LoVo (cell line): ENCODE results near the gene INO80.
"Not testable (repeated sequence)": the region's sequence is repeated elsewhere in the genome, so short reads cannot be mapped to it uniquely, and the experiment has no call there.

ENCODE experiments used
- DNase-seq: peaks from one replicate; pipeline ENCODE4 v3.0.0-alpha.2; 2016; ENCODE audit warnings: low spot score

Gene INO80

DNA sequence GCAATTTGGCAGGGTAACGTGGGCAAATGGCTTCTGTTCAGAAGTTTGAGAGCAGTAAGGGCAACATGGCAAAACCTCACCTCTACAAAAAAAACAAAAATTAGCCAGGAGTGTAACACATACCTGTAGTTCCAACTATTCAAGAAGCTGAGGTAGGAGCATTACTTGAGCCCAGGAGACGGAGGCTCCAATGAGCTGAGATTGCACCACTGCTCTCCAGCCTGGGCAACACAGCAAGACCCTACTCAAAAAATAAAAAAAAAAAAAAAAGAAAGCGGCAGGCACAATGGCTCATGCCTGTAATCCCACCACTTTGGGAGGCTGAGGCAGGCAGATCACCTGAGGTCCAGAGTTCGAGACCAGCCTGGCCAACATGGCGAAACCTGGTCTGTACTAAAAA lies 5.9 kb upstream of the INO80 start:
- DNase-seq = no peak

DNA sequence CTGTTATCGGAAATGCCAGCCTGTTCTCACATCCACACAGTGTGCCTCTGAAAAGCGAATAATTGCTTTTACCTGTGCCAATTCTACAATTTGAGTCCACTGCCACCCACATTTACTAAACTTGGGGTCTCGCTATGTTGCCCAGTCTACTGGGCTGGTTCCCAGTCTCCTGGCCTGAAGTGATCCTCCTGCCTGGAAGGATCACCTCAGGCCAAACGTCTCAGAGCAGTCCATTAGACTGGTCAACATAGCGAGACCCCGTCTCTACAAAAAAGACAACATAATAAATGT lies 827 bp upstream of the INO80 start:
- DNase-seq = no peak

DNA sequence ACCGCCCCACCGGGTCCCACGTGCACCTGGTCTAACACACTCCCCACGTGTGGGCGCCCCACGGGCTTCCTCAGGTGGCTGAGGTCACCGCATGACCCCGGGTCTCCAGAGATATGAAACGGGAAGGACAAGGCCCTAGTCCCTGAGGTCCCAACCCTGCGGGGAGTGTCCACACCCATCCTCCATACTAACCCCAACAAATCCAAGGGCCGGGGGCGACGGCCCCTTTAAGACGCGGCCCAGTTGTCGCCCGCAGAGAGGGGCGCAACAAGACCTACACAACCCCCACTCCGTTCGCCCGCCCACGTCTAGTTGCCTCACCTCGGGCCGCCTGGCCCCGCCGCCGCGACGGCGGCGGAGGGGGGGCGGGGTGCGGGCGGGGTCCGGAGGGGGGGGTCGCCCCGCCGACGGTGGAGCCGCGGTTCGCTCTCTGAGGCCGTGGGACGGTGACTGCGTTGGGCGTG lies 396 bp downstream of the INO80 start:
- DNase-seq = peak; percentile 44

DNA sequence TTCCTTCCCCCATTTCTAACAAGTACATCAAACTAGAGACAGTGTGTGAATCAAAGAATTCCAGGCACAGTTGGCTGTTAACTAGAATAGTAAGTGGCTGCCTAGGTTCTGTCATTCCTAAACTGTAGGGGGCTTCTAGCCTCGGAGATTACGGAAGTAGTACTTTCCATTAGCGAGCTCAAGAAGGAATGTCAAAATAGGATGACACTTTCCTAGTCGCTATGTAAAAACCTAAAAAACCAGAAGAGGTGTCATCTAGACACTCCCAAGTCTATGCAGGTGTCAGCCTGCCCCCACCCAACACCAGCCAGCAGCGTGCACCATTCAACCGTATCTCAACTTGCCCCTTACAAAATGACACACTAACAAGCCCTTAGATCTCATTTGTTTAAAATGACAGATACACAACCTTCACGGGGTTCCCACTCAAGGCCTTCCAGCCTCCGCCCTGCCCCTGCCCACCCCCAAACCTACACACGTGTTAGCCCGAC lies 874 bp downstream of the INO80 start:
- peak; percentile 34 for DNase-seq

DNA sequence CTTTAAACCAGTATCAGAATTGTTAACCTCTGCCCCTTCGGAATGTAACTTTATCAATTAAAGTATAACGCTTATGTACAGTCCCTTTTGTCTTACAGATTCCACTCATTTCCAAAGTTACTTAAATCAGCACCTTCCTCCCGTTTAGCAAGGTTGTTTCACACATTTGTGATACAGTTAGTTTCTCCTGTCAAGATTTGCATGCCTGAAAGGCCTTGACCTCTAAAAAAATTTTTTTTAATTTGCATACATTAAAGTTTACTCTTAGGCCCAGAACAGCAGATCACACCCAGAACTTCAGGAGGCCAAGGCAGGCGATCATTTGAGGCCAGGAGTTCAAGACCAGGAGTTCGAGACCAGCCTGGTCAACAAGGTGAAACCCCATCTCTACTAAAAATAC lies 9.1 kb downstream of the INO80 start:
- no peak for DNase-seq

DNA sequence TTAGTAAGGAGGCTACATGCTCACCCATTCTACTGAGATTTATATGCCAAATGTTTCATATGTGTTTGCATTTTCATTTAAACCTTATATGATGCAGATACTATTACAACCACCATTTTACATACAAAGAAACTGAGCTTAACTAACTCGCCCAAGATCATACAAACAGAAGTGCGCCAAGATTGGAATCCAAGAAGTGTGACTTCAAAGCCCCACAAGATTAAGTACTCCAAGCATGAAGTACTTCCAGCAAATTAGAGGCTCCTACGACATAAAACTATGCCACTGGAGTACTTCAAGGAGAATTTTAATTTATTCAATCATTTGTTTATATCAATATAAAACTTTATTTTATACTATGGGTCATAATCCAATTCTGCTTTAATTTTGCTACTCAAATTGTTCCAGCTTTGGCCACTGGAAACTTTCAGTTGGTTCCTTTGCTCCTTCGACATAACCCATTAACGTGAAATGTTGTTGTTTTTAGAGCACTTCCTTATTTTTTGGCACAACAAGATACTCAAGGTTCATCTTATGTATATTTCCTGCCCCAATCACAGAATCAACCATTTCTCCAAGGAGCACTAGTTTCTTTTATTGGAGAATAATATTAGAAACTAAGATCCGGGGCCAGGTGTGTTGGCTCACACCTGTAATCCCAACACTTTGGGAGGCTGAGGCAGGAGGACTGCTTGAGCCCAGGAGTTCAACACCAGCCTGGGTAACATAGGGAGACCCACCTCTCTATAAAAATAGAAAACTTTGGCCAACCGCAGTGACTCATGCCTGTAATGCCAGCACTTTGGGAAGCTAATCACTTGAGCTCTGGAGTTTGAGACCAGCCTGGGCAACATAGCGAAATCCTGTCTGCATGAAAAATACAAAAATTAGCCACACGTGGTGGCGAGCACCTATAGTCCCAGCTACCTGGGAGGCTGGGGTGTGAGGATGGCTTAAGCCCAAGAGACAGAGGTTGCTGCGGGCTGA lies 10.4 kb downstream of the INO80 start:
- no peak for DNase-seq

DNA sequence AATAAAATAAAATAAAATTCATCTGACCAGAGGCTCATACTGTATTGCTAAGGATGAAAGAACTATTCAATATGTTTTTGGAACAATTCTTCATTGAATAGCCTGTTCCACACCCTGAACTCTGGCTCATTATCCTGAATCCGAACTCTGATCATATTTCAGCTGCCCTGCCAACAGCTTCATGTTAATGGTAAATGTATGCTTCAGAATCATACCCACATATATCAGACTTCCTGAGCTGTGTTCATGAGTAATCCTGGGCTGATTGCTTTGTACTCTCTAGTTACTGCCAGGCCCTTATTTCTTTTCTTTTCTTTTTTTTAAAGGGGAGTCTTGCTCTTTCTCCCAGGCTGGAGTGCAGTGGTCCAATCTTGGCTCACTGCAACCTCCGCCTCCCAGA lies 11.8 kb downstream of the INO80 start:
- no peak for DNase-seq

DNA sequence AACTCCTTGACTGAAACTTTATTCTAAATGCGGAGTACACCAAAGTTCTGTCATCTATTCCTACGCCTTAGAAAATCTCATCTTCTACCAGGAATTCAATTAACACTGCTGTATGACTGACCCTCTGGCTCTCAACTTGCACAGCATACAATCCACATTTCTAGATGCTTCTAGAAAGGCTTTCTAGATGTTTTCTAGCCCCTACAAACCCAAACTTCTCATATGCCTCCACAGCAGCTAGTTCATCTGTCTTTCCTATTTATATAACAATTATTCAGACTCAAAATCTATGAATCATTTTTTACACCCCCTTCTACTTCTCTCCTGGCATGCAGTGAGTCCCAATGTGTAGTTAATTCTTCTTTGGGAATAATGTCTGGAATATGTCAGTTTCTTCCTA lies 13.2 kb downstream of the INO80 start:
- DNase-seq = no peak

DNA sequence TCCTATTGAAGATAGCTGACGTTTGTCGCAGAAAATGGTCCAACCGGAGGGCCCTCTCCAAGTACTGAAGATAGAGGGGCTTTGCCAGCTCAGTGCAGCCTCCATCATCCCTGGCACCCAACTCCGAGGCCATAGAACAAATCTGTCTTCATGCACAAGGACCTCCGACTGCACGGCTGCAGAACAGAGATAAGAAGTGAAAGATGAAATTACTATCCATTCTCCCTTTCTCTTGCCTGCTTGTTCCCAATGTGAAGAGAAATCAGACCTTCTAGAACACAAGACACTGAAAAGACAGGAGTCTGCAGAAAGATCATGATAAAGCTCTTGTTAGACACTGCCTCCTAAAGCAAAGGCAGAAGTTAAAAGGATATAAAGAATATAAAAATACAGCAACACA lies 19.9 kb downstream of the INO80 start:
- no peak for DNase-seq

DNA sequence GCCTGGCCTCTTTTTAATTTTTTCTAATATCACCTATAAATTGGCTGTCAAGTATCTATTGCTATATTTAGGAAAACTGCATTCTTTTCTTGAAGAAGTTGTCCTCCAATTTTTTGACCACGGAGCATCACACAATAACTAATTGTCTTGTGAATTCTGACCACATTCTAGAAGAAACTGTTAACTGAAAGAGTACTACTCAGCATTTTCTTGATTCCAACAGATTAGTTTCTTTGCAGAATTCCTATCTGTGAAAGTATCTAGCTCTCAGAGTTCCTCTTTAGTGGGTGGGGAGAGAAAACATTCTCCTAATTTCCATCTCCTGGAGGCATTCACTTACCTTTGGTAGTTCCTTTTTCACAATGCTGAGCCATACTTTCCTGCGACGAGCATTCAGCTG lies 31.1 kb downstream of the INO80 start:
- DNase-seq = no peak

DNA sequence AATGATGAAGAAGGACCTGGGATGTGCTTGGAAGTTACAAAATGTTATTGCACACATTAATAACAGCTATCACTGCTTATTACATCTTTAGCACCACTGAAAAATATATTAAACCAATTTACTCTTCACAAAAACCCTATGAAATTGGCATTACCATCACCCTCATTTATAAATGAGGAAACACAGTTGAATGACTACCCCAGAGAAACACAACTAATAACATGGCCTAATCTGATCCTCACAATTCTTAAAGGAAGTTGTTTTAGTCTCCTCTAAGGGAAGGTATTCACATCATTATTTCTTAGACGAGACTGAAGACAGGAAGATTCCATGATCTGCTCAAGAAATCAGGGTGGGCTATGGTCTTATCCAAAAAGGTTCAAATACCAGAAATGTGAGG lies 35.9 kb downstream of the INO80 start:
- DNase-seq = no peak

DNA sequence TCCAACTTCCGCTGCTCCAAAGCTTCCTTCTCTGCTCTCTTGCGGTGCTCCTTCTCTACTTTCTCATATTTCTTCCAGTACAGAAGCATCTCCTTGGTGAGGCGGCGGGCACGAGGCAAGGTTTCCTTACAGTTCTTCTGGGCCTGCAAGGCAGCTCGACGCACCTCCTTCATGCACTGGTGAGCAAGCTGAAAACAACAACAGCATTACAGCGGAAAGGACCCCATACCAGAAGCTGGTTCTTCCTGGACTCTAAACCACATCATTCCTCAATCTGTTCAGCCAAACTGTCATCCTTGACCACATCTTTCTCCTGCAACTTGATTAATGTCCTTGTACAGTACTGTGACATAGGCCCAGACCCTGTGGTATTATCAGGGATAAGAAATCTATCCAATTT lies 36.4 kb downstream of the INO80 start:
- DNase-seq = no peak

DNA sequence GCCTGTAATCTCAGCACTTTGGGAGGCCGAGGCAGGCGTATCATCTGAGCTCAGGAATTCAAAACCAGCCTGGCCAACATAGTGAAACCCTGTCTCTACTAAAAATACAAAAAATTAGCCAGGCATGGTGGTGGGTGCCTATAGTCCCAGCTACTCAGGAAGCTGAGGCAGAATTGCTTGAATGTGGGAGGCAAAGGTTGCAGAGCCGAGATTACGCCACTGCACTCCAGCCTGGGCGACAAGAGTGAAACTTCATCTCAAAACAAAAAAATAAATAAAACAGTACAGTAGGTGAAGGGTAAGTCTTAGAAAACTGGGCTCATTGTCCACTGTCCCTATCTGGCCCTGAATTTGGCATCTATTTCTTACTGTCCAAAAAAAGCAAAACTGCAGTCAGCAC lies 37.2 kb downstream of the INO80 start:
- not testable (repeated sequence) for DNase-seq

DNA sequence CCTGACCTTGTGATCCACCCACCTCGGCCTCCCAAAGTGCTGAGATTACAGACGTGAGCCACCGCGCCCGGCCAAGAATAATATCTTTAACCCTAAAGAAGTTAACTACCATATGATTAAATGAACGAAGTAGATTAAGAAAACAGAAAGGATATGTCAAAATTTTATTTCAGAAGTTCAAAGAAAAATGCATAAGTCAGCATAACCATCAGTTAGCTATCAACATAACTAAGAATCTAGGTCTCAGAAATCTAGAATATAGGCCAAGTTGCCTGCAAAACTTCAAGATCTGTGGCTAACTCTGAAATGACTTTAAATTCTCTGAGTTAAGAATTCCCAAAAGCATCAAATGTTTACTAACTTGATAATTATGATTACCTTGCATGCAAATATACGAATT lies 38.0 kb downstream of the INO80 start:
- no peak for DNase-seq

DNA sequence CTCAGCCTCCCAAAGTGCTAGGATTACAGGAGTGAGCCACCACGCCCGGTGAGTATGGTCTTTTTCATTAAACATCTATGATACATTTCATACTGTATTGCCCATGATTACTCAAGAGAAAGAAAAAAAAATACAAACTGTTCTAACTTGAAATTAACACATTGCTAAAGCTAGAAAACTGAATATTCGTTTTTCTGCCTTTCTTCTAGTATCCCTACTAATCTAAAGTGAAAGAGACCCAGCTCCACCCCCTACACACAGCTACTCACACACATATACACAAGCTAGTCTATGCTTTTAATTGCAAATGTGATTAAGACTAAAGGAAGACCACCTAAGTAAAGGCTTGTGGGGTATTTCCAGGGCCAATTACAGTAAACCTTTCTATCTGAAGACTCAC lies 43.1 kb downstream of the INO80 start:
- no peak for DNase-seq

DNA sequence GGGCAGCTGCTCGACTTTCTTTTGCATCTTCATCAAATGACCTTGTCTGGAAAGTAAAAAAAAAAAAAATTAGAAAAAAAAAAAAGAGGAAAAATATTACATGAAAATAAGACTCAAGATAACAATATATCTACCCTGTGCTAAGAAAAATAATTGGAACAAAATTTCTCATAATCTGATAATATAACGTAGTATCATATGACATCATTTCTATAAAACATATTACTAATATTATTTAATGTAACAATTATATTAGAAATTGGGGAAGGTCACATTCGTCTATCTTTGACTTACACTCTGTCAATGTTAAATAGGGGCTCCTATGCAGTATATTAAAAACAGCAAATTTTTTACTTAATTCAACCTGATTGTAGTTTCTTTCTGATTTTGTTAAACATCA lies 44.1 kb downstream of the INO80 start:
- DNase-seq = no peak

DNA sequence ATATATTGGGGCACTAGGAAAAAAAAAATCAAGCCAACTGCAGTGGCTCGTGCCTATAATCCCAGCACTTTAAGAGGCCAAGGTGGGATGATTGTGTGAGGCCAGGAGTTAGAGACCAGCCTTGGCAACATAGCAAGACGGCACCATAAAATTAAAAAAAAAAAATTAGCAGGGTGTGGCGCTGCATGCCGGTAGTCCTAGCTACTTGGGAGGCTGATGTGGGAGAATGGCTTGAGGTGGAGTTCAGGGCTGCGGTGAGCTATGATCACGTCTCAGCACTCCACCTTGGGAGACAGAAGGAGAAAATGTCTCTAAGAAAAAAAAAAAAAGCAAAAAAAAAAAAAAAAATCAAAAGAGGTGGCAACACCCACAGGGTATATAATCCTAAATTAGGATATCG lies 49.6 kb downstream of the INO80 start:
- DNase-seq = no peak

DNA sequence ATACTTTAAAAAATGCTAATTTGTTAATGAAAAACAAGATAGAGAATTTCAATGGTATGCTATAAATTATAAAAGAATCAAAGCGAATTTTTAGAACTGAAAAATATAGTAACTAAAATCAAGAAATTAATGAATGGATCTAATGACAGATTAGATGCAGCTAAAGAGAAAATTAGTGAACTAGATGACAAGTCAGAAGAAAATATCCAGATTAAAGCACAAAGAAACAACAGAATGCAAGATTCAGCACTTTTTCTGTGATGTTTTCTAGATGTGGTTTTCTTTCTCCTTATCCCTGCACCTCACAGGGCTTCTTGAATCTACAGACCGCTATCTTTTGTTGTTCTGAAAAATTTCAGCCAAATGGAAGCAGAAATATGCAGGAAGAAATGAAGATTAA lies 54.4 kb downstream of the INO80 start:
- DNase-seq = no peak

DNA sequence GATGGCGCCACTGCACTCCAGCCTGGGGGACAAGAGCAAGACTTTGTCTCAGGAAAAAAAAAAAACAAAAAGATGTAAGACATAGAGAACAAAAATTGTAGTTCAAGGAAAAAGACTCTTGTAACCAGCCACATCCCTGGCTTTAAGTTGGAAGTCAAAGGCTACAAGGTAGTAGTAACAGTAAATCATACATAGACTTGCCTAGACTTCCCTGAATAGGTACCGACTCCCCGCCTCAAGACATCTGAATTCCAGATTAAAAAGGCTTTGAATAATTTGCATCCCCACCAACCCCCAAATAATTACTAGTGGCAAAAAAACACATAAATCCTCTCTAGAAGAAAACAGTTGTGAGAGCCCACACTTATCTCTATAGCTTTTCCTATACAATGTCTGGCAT lies 55.6 kb downstream of the INO80 start:
- no peak for DNase-seq

DNA sequence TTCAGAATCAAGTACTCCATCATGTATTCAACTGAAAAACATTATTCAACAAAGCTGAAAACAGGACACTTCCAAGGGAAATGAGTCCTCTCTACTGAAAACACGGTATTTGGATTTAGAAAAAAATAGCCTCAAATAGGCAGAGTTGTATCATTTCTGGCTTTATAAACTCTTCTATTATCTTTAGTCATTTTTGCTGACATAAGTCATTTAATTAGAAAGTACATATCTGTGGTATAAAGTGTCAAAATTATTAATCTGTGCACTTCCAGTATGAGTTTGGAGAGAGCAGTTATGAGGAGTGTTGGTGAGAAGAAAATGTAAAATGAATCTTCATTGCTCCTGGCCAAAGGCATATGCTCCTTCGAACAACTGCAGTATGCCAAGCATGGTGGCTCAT lies 59.3 kb downstream of the INO80 start:
- no peak for DNase-seq

DNA sequence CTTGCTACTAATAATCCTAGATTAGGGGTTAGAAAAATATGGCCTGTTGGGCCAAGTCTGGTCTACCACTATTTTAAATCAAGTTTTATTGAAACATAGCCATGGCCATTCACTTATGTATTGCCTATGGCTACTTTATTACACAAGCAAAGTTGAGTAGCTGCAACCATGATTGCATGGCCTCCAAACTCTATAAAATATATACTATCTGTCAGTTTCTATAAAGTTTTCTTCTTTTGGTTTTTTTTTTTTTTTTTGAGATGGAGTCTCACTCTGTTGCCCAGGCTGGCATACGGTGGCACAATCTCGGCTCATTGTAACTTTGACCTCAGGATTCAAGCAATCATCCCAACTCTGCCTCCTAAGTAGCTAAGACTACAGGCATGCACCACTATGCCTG lies 60.4 kb downstream of the INO80 start:
- DNase-seq = no peak

DNA sequence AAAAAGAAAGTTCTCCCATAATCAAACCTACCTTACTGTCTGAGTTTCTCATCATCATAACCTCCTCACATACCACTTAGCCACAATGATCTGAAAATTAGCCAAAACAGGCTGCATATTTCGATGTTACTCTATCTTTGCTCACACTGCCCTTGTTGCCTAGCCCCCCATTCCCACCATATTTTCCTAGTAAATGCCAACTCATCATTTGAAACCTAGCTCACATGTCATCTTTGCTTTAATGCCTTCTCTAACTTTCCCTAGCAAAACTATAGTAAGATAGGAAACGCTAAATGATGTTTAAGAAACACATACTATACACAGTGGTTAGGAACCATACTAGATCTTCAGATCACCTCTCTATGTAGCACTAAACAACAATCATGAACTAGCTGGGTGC lies 64.9 kb downstream of the INO80 start:
- no peak for DNase-seq

DNA sequence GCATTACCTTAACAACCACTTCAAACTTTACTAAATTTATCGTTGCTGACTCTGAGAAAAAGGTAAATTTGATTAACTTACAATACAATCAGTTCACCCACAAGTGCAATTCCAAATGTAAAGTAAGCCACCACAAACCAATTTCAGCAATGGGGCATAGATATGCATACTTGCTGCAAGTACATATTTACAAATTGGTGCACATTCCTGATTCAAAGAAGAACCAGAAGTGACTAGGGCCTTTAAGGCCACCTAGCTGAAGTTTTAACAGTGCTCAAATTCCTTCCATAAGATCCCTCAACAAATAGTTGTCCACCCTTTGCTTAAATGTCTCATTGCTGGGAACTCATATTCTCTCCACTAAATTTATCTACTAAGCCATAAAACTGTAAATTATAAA lies 67.2 kb downstream of the INO80 start:
- DNase-seq = no peak

DNA sequence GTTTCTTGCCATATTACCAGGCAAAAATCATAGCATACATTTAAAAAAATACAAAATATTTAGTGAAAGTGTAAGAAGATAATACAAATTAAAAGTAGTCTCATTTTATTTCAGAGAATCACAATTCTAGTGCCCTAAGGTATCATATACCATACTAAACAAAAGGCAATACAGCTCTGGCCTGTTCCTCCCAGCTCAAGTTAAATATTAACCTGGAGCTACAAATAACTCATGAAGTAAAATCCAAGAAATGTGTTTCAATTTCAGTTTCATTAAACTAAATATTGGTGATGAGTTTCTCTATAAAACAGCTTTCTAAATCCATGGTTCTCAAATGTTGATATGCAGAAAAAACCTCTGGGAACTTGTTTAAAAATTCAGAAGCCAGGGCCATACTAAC lies 67.7 kb downstream of the INO80 start:
- peak; percentile 6 for DNase-seq
